Activated T-cell treated with anti-CD3 and anti-CD28 coated beads, Interleukin-2, amount 50 U/mL, for 24 hours (primary cell): ENCODE data around the gene TRPM8.
"Not testable (repeated sequence)": the region's sequence is repeated elsewhere in the genome, so short reads cannot be mapped to it uniquely, and the experiment has no call there.

Experiments
- DNase-seq: peaks from one replicate; pipeline ENCODE4 v3.0.0-alpha.2; 2020
- H3K27ac Mint-ChIP-seq: 2 replicates; pipeline ENCODE4 v1.8.0; 2020; ENCODE audit warnings: mild to moderate bottlenecking, mixed read lengths
- H3K27me3 Mint-ChIP-seq: 2 replicates; pipeline ENCODE4 v1.8.0; 2020; ENCODE audit warnings: mixed read lengths
- H3K36me3 Mint-ChIP-seq: 2 replicates; pipeline ENCODE4 v1.8.0; 2020; ENCODE audit warnings: low read depth, mixed read lengths
- H3K4me1 Mint-ChIP-seq: 2 replicates; pipeline ENCODE4 v1.8.0; 2020; ENCODE audit warnings: low read depth, mixed read lengths
- H3K4me3 Mint-ChIP-seq: 2 replicates; pipeline ENCODE4 v1.8.0; 2020; ENCODE audit warnings: mild to moderate bottlenecking, moderate library complexity, mixed read lengths
- H3K9me3 Mint-ChIP-seq: 2 replicates; pipeline ENCODE4 v1.8.0; 2020; ENCODE audit warnings: mixed read lengths

The TRPM8 gene

DNA sequence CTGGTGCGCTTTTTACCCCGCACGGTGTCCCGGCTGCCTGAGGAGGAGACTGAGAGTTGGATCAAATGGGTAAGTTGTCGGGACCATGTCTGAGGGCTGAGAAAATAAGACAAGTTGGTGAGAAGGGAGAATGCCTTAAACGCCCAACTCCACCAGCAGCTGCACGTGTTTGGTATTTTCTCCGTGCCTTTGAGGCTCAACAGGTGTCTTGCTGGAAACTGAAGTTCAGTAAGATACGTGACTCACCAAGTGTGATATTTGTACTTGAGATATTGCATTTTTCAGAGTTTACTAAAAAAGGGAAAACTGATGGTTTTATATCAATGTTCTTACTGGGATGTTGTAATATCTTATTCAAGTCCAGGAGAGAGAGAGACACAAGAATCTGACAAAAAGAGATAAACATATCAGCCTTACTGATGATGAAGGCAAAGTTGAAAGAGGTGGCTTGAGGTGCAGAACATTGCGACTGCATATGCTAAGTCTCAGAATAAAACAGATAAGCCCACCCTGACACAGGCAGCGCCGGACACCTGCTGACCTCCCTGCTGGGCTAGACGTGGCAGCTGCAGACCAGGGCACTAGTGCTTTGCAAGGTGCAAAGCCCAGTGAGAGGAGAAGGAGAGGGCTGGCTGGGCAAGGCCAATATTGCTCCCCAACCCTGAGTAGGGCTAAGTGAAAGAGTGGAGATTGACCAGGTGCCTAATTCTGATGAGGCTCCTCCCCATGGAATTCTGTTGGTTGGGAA is 33.1 kb downstream of the TRPM8 start:
- H3K4me3 Mint-ChIP-seq = no peak overlapping the region
- H3K27me3 Mint-ChIP-seq = peaks cover 52% of the 10 kb centered on the region
- no peaks in the 10 kb centered on the region for H3K36me3 Mint-ChIP-seq
- H3K4me1 Mint-ChIP-seq = no peaks in the 10 kb centered on the region
- peaks cover 2% of the 10 kb centered on the region for H3K9me3 Mint-ChIP-seq
- no peak for DNase-seq
- no peak overlapping the region for H3K27ac Mint-ChIP-seq

DNA sequence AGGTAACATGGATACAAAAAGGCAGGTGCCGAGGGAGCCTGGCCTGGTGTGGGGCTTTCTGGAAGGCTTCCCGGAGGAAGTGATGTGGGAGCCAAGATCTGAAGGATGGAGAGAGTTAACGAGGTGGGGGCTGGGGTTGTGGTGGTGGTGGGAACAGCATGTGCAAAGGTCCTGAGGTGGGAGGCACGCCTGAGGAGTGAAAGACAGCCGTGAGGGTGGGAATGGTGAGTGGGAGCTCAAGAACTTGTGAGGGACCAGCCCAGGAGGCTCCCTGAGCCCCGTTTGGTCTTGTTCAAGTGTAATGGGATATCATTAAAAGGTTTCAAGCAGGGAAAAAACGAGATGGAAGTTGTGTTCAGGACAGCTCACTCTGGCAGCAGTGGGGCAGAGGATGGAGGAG is 35.2 kb downstream of the TRPM8 start:
- DNase-seq = no peak
- Mint-ChIP-seq H3K4me1 (no peaks in the 10 kb centered on the region), H3K36me3 (no peaks in the 10 kb centered on the region), H3K4me3 (no peak overlapping the region), H3K27ac (no peak overlapping the region), H3K9me3 (no peaks in the 10 kb centered on the region), H3K27me3 (peaks cover 46% of the 10 kb centered on the region)

DNA sequence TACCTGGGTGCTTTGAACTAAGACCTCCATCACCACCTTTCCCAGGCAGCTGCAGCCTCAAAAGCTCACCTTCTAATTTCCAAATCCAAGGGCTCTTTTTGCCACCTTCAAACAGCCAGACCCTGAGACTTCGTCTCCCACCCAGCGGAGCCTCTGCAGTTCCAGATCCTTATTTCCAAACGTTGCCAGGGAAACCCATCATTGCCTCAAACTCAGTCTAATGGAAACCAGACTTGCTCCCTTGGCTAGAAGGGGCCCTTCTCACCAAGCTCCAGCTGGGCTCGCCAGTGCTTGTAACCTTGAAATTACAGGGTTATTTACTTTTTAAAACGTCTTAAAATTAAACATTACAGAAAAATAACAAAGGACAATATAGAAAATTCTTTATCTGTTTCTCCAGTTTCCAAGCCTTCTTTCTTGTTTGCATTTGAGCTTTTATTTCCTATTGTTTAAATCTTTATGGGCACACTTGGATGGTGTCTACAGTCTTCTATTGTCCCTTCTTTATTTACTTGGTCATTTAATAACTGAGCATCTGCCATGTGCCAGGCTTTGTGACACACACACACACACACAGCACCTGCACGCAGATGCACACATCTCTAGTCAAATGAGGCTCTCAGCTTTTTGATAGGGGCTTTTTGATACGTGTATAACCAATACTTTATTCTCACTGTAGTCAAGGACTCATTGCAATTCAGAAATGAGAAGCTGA is 36.1 kb downstream of the TRPM8 start:
- Mint-ChIP-seq H3K4me3 (no peak overlapping the region), H3K4me1 (no peaks in the 10 kb centered on the region), H3K27me3 (peaks cover 42% of the 10 kb centered on the region), H3K36me3 (no peaks in the 10 kb centered on the region), H3K9me3 (no peaks in the 10 kb centered on the region), H3K27ac (no peak overlapping the region)
- DNase-seq = no peak

DNA sequence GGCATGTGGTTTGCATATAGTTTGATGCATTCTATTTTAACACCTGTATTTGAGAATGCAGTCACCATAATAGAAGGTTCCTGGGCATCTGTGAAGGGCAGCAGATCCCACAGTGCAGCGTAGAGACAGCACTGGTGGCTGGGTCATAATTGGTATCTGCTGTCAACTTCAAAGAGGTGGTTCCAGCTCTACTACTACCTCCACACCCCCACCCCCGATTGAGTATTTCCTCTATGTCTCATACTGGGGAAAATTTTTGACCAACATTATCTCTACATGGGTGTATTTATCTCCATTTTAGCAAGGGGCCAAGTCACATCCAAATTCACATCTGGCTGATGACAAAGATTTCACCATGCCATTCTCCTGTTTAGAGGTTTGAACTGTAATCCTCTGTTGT is 43.0 kb downstream of the TRPM8 start:
- Mint-ChIP-seq H3K27ac (no peak overlapping the region), H3K27me3 (peaks cover 5% of the 10 kb centered on the region), H3K4me3 (no peak overlapping the region), H3K36me3 (no peaks in the 10 kb centered on the region), H3K4me1 (peaks cover 6% of the 10 kb centered on the region), H3K9me3 (no peaks in the 10 kb centered on the region)
- no peak for DNase-seq

DNA sequence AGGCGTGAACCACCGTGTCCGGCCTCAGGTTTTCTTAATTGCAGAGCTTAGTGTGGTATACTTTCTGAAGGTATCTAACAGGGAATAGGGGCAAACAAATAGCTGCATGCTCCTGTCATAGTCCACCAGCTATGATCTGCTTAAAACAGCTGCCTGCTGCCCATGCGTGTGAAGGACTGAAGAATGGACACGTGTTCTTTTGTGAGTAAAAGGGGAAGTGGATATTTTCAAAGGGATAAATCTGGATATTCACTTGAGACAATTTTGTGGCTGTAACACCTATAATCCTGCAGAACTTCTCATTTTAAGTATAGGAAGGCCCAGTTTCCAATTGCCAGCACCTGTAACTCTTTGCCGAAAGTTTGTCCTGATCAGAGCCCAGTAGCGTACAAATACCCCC is 44.7 kb downstream of the TRPM8 start:
- Mint-ChIP-seq H3K4me1 (peaks cover 6% of the 10 kb centered on the region), H3K4me3 (no peak overlapping the region), H3K9me3 (no peaks in the 10 kb centered on the region), H3K27ac (no peak overlapping the region), H3K36me3 (no peaks in the 10 kb centered on the region), H3K27me3 (no peaks in the 10 kb centered on the region)
- no peak for DNase-seq

DNA sequence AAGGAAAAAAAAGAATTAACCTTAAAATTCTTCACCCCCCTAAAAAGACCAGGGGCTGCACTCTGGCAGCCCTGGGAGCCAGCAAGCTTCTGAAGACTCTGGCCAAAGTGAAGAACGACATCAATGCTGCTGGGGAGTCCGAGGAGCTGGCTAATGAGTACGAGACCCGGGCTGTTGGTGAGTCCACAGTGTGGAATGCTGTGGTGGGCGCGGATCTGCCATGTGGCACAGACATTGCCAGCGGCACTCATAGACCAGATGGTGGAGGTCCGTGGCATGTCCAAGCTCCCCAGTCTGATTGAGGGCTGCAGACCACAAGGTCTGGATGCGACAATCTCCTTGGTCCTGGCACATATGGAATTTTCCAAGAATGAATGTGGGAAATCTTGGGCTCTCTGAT is 47.4 kb downstream of the TRPM8 start:
- Mint-ChIP-seq H3K4me1 (peaks cover 14% of the 10 kb centered on the region), H3K9me3 (no peaks in the 10 kb centered on the region), H3K27me3 (no peaks in the 10 kb centered on the region), H3K36me3 (no peaks in the 10 kb centered on the region), H3K27ac (no peak overlapping the region), H3K4me3 (no peak overlapping the region)
- DNase-seq = no peak

DNA sequence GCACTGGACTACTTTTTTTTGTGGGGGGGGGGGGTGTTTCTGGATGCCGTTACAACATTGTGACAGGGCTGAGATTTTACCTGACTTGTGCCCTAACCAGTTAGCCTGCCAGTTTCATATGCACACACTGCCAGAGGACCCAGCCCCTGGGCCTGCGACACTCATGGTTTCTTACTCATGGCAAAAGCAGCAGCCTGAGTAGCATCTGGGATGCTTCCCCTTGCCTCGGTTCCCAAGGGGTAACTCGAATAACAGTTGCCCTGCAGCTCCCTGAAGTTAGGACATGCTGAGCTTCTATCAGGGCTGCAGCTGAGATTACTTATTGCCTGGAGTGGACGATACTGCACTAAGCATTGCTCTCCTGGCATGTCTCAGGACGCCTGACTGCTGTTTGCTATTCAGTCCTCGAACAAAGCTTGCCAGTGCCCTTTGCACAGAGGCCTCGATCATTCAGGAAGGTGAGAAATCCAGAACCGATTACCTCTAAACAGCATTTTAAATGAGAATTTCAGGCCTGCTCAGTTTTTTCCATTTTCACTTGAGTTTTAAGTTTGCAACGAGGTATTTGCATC is 47.9 kb downstream of the TRPM8 start:
- DNase-seq = no peak
- Mint-ChIP-seq H3K27me3 (no peaks in the 10 kb centered on the region), H3K4me3 (no peak overlapping the region), H3K4me1 (peaks cover 12% of the 10 kb centered on the region), H3K27ac (no peak overlapping the region), H3K9me3 (no peaks in the 10 kb centered on the region), H3K36me3 (no peaks in the 10 kb centered on the region)

DNA sequence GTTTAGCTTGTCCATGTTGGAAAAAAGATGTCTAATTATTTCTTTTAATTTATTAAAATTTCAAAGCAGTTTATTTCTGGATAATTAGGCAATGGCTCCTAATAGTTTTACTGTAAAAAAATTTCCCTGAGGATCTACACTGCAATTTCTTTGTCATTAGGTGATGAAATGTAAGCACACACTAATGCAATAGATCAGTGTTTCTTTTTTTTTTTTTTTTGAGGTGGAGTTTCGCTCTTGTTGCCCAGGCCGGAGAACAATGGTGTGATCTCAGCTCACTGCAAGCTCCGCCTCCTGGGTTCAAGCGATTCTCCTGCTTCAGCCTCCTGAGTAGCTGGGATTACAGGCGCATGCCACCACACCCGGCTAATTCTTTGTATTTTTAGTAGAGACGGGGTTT is 48.5 kb downstream of the TRPM8 start:
- H3K4me1 Mint-ChIP-seq, H3K27me3 Mint-ChIP-seq, H3K36me3 Mint-ChIP-seq, H3K9me3 Mint-ChIP-seq, H3K4me3 Mint-ChIP-seq, DNase-seq, H3K27ac Mint-ChIP-seq: not testable (repeated sequence)

DNA sequence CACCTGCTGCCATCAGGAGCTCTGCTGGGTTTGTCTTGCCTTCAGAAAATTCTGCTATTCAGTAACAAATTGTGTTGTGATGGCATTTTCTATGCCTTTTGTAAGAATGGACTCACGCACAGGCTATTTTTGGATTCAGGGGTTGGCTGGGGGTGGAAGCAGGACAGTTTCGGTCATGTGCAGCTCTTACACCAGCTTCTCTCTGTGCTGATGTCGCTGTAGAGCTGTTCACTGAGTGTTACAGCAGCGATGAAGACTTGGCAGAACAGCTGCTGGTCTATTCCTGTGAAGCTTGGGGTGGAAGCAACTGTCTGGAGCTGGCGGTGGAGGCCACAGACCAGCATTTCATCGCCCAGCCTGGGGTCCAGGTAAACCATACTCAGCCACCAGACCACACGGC is 49.2 kb downstream of the TRPM8 start:
- no peak for DNase-seq

DNA sequence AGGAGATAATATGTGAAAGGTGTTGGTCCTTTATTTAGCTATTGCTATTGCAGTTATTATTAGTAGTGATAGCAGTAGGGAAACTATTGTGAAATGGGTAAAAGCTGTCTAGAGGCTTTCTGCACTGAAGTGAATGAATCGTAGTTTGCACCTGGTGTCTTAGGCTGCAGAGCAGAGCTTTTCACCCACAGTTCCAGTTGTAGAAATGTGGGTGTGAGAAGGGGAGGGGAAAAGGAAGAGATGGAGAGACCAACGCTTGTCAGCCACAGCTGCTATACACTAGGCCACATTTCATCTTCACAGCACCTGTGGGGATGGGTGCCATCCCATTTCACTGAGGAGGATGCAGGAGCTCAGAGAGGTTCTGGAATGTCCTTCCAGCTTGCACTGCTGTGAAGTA is 50.0 kb downstream of the TRPM8 start:
- no peak overlapping the region for H3K4me3 Mint-ChIP-seq
- no peaks in the 10 kb centered on the region for H3K36me3 Mint-ChIP-seq
- H3K27ac Mint-ChIP-seq = no peak overlapping the region
- H3K4me1 Mint-ChIP-seq = peaks cover 8% of the 10 kb centered on the region
- no peaks in the 10 kb centered on the region for H3K9me3 Mint-ChIP-seq
- H3K27me3 Mint-ChIP-seq = no peaks in the 10 kb centered on the region
- no peak for DNase-seq

More for the DNA sequence above, 49.2 kb downstream of the TRPM8 start:
- Mint-ChIP-seq H3K36me3 (no peaks in the 10 kb centered on the region), H3K27me3 (no peaks in the 10 kb centered on the region), H3K4me3 (no peak overlapping the region), H3K9me3 (no peaks in the 10 kb centered on the region), H3K27ac (no peak overlapping the region), H3K4me1 (peaks cover 8% of the 10 kb centered on the region)

DNA sequence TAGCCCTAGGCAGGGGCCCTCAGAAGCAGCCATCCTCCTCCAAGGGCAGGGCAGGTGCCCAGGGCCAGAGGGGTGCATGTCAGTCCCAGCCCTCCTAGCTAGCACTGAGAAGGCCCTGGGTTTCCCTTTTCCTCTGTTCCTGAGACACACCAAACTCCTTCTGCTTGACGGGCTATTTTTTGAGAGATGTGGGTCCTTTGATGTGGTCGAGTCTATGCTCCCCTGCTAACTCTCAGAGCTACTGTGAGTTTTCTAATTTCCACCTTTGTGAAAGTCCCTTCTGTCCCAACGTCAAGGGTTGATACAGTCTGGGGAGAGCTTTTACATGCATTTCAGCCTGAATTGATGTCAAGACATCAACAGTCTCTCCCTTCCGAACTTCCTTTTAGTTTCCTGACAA is 51.4 kb downstream of the TRPM8 start:
- Mint-ChIP-seq H3K9me3 (no peaks in the 10 kb centered on the region), H3K4me3 (no peak overlapping the region), H3K27me3 (no peaks in the 10 kb centered on the region), H3K36me3 (no peaks in the 10 kb centered on the region), H3K27ac (no peak overlapping the region), H3K4me1 (peaks cover 8% of the 10 kb centered on the region)
- no peak for DNase-seq

DNA sequence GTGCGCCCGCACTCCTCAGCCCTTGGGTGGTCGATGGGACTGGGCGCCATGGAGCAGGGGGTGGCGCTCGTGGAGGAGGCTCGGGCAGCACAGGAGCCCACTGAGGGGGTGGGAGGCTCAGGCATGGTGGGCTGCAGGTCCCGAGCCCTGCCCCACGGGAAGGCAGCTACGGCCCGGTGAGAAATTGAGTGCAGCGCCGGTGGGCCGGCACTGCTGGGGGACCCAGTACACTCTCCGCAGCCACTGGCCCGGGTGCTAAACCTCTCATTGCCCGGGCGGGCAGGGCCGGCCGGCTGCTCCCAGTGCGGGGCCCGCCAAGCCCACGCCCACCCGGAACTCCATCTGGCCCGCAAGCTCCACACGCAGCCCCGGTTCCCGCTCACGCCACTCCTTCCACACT is 55.3 kb downstream of the TRPM8 start:
- H3K4me1 Mint-ChIP-seq = peaks cover 24% of the 10 kb centered on the region
- not testable (repeated sequence) for DNase-seq, H3K27ac Mint-ChIP-seq, H3K27me3 Mint-ChIP-seq, H3K9me3 Mint-ChIP-seq, H3K36me3 Mint-ChIP-seq, H3K4me3 Mint-ChIP-seq

DNA sequence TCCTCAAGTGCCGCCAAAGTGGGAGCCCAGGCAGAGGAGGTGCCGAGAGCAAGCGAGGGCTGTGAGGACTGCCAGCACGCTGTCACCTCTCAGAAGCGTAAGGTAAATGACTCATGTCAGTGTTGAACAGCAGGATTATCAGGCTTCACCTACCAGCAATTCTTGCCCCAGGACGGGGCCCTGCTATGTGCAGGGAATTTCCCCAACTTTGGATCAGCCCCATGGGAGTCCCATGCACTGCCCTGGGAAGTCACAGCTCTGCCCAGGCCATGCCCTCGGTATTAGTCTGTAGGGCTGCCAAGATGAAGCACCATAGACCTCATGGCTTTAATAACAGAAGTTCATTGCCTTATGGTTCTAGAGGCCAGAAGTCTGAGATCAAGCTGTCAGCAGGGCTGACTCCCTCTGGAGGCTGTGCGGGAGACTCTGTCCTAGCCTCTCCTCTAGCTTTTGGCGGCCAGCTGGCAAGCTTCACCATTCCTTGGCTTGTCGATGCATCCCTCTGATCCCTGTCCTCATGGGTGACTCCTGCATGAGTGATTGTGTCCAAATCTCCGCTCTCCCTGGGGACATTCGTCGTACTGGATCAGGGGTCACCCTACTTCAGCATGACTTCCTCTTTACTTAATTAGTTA is 55.9 kb downstream of the TRPM8 start:
- Mint-ChIP-seq H3K27me3 (no peaks in the 10 kb centered on the region), H3K36me3 (no peaks in the 10 kb centered on the region), H3K9me3 (no peaks in the 10 kb centered on the region), H3K4me1 (peaks cover 28% of the 10 kb centered on the region), H3K4me3 (no peak overlapping the region), H3K27ac (no peak overlapping the region)
- no peak for DNase-seq

DNA sequence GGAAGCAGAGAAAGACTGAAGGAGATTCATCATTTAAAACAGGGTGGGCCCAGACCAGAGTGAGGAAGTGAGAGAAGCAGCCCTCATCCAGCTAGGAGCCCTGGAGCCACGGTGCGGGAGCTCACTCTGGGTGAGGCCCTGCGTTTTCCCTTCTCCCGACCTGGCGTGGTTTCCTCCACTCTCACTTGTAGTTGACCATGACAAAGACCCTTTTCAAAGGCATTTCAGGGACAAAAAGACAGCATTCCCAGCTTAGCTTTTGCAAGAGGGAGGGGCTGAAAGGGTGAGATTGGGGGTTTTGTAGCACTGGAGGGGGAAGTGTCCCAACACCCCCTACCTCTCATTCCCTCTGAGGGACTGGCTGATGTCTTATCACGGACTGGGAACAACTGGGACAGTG is 56.6 kb downstream of the TRPM8 start:
- Mint-ChIP-seq H3K27me3 (no peaks in the 10 kb centered on the region), H3K27ac (no peak overlapping the region), H3K4me1 (peaks cover 31% of the 10 kb centered on the region), H3K36me3 (no peaks in the 10 kb centered on the region), H3K9me3 (no peaks in the 10 kb centered on the region), H3K4me3 (no peak overlapping the region)
- DNase-seq = no peak

DNA sequence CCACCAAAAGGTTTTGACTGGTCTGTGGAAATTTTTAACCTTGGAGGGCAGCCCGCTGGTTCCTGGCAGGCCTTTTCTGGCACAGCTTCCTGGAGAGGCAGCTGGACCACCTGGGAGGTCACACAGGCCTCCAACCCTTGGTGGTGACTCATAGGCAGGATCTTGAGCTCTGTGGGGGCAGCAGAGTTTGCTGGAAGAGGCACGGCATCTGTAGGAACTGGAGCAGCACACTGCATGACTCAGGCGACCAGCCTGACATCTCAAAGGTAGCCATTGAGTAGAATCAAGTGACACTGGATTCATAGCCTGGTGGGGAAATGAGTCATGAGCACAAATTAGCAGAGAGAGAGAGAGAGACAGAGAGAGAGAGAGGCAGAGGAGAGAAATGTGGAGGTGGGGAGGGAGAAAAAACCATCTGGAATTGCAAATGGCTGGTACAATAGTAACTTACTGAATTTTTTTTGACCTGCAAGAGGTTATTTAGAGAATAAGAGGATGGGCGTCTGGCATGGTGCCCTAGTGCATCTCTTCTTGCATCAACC is 57.4 kb downstream of the TRPM8 start:
- Mint-ChIP-seq H3K4me1 (peaks cover 34% of the 10 kb centered on the region), H3K27me3 (no peaks in the 10 kb centered on the region), H3K36me3 (no peaks in the 10 kb centered on the region), H3K9me3 (no peaks in the 10 kb centered on the region), H3K27ac (no peak overlapping the region), H3K4me3 (no peak overlapping the region)
- DNase-seq = no peak
